Vagina (tissue), 2 donors: ENCODE results near the gene TPPP. TPM values are rescaled to one million over a fixed set of nuclear protein-coding genes. Genes with fewer than 3 reads are reported as not detected.

Source experiments
- DNase-seq, 2 donors: peaks; one replicate each; pipeline ENCODE4 v3.0.0-alpha.2; 2017; ENCODE audit errors: extremely low spot score in 2 of 2
- H3K27ac ChIP-seq: fragments of 200-600 bp; sonication (generic); one replicate; pipeline ENCODE4 v1.5.1; 2019
- H3K27me3 ChIP-seq: fragments of 200-600 bp; sonication (generic); one replicate; pipeline ENCODE4 v1.5.1; 2019
- H3K36me3 ChIP-seq, 2 donors: fragments of 200-600 bp; sonication (generic); one replicate each; pipeline ENCODE4 v1.5.1; 2017 to 2019
- H3K4me1 ChIP-seq: fragments of 200-600 bp; sonication (generic); one replicate; pipeline ENCODE4 v1.5.1; 2019
- H3K4me3 ChIP-seq, 2 donors: fragments of 200-600 bp; sonication (generic); 1 replicate in 1 of 2; 2 replicates in 1 of 2; pipeline ENCODE4 v1.5.1; 2016 to 2019
- H3K9me3 ChIP-seq: fragments of 200-600 bp; sonication (generic); one replicate; pipeline ENCODE4 v1.5.1; 2019
- CTCF ChIP-seq, 3 experiments: fragments of 450-650 bp in 2 of 3; fragments of 200-600 bp in 1 of 3; sonication (generic) in 1 of 3; IDR thresholded peaks; one replicate each; pipeline ENCODE4 v1.5.1; 2017 to 2019; ENCODE audit warnings: antibody characterized with exemption in 3 of 3, mild to moderate bottlenecking in 2 of 3, moderate library complexity in 2 of 3
- POLR2A ChIP-seq, 2 donors: fragments of 450-650 bp; IDR thresholded peaks; one replicate each; pipeline ENCODE4 v1.6.1; 2017; ENCODE audit warnings: antibody characterized with exemption in 2 of 2, mild to moderate bottlenecking in 2 of 2, moderate library complexity in 2 of 2
- POLR2AphosphoS5 ChIP-seq, 2 donors: sonication (generic); formaldehyde crosslinking; IDR thresholded peaks; one replicate each; pipeline ENCODE4 v1.9.0; 2017; ENCODE audit warnings: antibody characterized with exemption in 2 of 2, mild to moderate bottlenecking in 2 of 2, low read depth in 1 of 2; ENCODE audit not compliant: insufficient read depth in 1 of 2
- intact Hi-C: fragments of 100-400 bp; cut with DNase I; formaldehyde crosslinking; loops from one replicate; pipeline ENCODE4 v1.15.1; 2023
- total RNA-seq: library from RNA; depleted of rRNA; stranded (reverse); fragments of >200 nt; gene quantifications from one replicate; pipeline ENCODE4 v1.2.3, GENCODE V29; 2016

Gene TPPP
- total RNA-seq, 1 donor from 2014 or later = 4.7 TPM

- TF ChIP-seq POLR2A (IDR thresholded peaks at IDR 0.05) (no peak), CTCF (IDR thresholded peaks at IDR 0.05) (no peak), POLR2AphosphoS5 (IDR thresholded peaks at IDR 0.05; ENCODE audit: insufficient read depth in 1 of 2, low read depth in 1 of 2) (no peak)
- peaks cover 0 to 32% of the 10 kb centered on the region in 2 donors for H3K36me3 ChIP-seq
- no peak for DNase-seq
- no peaks in the 10 kb centered on the region for H3K4me1 ChIP-seq
- intact Hi-C loops = no loop called here
- H3K27ac ChIP-seq = no peak overlapping the region
- no peak overlapping the region for H3K4me3 ChIP-seq
- H3K9me3 ChIP-seq = no peaks in the 10 kb centered on the region
- no peaks in the 10 kb centered on the region for H3K27me3 ChIP-seq
These were observed 50.7 kb downstream of the TPPP start for GRCh38 chr5:642481-642880.

DNA sequence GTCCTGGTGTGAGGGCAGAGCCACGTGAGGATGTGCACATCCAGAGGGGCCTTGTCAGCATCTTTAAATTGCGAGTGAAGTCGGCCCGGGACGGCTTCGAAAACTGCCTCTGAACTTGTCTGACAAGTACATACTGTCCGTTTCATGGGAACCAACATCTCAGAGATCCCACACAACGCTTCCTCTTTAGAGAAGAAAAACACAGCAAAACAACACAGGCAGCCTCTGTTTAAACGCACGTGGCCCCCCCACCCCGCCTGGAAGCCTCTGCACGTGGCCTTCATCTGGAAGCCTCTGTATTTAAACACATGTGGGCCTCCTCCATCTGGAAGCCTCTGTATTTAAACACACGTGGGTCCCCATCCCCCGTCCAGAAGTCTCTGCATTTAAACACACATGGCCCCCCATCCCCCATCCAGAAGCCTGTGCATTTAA is 51.8 kb downstream of the TPPP start:
- Histone ChIP-seq H3K27me3 (no peaks in the 10 kb centered on the region), H3K27ac (no peak overlapping the region), H3K4me1 (no peaks in the 10 kb centered on the region), H3K36me3 (peaks cover 0 to 29% of the 10 kb centered on the region in 2 donors), H3K4me3 (no peak overlapping the region), H3K9me3 (no peaks in the 10 kb centered on the region)
- no peak for TF ChIP-seq POLR2A (IDR thresholded peaks at IDR 0.05)
- no peak for TF ChIP-seq POLR2AphosphoS5 (IDR thresholded peaks at IDR 0.05; ENCODE audit: insufficient read depth in 1 of 2, low read depth in 1 of 2)
- TF ChIP-seq CTCF (IDR thresholded peaks at IDR 0.05) = no peak
- DNase-seq = no peak
- intact Hi-C loops = no loop called here

GRCh38 chr5:640461-641330 is 52.5 kb downstream of the TPPP start:
- Histone ChIP-seq H3K4me3 (no peak overlapping the region), H3K4me1 (no peaks in the 10 kb centered on the region), H3K27ac (no peak overlapping the region), H3K9me3 (no peaks in the 10 kb centered on the region), H3K27me3 (no peaks in the 10 kb centered on the region), H3K36me3 (peaks cover 0 to 35% of the 10 kb centered on the region in 2 donors)
- TF ChIP-seq CTCF (IDR thresholded peaks at IDR 0.05) = no peak
- TF ChIP-seq POLR2A (IDR thresholded peaks at IDR 0.05) = no peak
- no peak for TF ChIP-seq POLR2AphosphoS5 (IDR thresholded peaks at IDR 0.05; ENCODE audit: insufficient read depth in 1 of 2, low read depth in 1 of 2)
- DNase-seq = no peak
- intact Hi-C loops = no loop called here

GRCh38 chr5:639584-640213 is 53.5 kb downstream of the TPPP start:
- Histone ChIP-seq H3K4me3 (no peak overlapping the region), H3K4me1 (no peaks in the 10 kb centered on the region), H3K9me3 (no peaks in the 10 kb centered on the region), H3K27ac (no peak overlapping the region), H3K36me3 (peaks cover 0 to 42% of the 10 kb centered on the region in 2 donors), H3K27me3 (no peaks in the 10 kb centered on the region)
- DNase-seq = no peak
- intact Hi-C loops = no loop called here
- TF ChIP-seq POLR2A (IDR thresholded peaks at IDR 0.05) = no peak
- TF ChIP-seq POLR2AphosphoS5 (IDR thresholded peaks at IDR 0.05; ENCODE audit: insufficient read depth in 1 of 2, low read depth in 1 of 2) = no peak
- TF ChIP-seq CTCF (IDR thresholded peaks at IDR 0.05) = no peak

DNA sequence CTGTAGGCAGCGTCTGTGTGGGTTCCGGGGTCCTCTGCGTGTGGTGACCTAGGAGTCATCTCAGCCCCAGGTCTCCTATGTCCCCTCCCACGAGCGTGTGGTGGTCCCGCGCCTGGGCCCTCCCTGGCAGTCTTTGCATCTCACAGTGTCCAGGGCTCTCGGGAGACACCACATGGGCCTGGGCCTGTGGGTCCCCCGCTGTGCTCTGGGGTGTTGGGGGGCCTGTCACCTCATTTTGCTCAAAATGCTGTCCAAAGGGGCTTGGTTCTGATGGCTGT is 54.0 kb downstream of the TPPP start:
- Histone ChIP-seq H3K4me1 (no peaks in the 10 kb centered on the region), H3K4me3 (no peak overlapping the region), H3K27ac (no peak overlapping the region), H3K36me3 (peaks cover 0 to 42% of the 10 kb centered on the region in 2 donors), H3K9me3 (no peaks in the 10 kb centered on the region), H3K27me3 (no peaks in the 10 kb centered on the region)
- intact Hi-C loops = no loop called here
- TF ChIP-seq POLR2A (IDR thresholded peaks at IDR 0.05) (no peak), POLR2AphosphoS5 (IDR thresholded peaks at IDR 0.05; ENCODE audit: insufficient read depth in 1 of 2, low read depth in 1 of 2) (no peak), CTCF (IDR thresholded peaks at IDR 0.05) (no peak)
- no peak for DNase-seq
